Muscle of arm (tissue), 12 donors: ENCODE results near the gene MED8. TPM values are rescaled to one million over a fixed set of nuclear protein-coding genes. Genes with fewer than 3 reads are reported as not detected.

Experiments
- DNase-seq: peaks from one replicate; pipeline ENCODE4 v3.0.0-alpha.2; 2013
- polyA plus RNA-seq, 12 donors: library from polyadenylated mRNA; unstranded; fragments of 120-200 nt; gene quantifications; one replicate each; pipeline ENCODE4 v1.2.1, GENCODE V29; 2013; ENCODE audit not compliant: insufficient read length in 12 of 12

Gene MED8
- polyA plus RNA-seq, 12 donors = 17.0 to 35.2 (median 27.0) TPM; not detected in 1

DNA sequence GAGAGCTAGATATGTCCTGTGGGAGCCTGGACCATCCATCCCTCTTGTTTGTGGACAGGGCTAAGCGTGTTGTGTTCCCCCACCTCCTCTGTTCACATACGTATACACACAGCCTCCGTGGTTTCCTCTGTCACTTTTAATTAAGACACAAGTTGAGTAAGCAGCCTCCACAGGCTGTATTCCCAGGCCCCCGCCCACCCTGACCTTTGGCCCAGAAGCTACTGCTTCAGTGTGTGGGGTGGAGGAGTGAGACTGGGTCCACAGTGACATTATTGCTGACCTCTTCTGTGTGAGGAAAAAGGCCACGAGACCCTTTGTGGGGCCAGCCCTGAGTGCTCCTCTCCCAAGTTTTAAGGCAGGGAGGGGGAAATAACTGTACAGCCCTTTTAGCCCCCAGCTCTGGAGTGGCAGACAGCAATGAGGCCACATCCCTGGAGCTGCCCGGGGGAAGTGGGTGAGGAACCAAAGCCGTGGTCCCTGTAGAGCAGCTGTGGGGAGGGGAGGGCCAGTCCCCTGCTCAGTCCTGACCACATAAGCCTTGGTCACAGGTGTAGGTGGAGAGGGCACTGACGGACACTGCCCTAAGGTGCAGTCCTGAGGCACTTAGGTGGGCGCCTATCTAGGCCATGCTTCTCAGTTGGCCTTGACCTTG is 26.2 kb downstream of the MED8 start:
- DNase-seq = no peak

DNA sequence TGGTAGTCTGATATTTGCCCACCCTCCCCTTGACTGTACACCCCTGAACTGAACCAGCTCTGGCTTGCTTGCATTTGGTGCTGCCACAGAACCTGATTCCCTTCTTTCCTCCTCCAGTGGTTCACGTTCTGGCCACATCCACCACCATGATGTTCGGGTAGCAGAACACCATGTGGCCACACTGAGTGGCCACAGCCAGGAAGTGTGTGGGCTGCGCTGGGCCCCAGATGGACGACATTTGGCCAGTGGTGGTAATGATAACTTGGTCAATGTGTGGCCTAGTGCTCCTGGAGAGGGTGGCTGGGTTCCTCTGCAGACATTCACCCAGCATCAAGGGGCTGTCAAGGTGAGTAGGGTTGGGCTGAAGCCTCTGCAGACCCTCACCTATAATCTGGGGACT is 29.0 kb downstream of the MED8 start:
- DNase-seq = no peak

DNA sequence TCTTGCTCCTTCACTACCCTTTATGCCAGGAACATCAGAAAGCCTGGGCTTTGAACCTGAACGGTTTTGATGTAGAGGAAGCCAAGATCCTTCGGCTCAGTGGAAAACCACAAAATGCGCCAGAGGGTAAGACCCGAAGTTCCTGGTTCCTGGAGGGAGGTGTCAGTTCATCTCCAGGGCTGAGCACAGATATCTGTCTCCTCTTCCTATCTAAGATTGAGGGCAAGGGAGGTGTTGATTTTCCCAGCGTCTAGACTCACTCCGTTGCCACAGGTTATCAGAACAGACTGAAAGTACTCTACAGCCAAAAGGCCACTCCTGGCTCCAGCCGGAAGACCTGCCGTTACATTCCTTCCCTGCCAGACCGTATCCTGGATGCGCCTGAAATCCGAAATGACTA is 29.9 kb downstream of the MED8 start:
- no peak for DNase-seq

DNA sequence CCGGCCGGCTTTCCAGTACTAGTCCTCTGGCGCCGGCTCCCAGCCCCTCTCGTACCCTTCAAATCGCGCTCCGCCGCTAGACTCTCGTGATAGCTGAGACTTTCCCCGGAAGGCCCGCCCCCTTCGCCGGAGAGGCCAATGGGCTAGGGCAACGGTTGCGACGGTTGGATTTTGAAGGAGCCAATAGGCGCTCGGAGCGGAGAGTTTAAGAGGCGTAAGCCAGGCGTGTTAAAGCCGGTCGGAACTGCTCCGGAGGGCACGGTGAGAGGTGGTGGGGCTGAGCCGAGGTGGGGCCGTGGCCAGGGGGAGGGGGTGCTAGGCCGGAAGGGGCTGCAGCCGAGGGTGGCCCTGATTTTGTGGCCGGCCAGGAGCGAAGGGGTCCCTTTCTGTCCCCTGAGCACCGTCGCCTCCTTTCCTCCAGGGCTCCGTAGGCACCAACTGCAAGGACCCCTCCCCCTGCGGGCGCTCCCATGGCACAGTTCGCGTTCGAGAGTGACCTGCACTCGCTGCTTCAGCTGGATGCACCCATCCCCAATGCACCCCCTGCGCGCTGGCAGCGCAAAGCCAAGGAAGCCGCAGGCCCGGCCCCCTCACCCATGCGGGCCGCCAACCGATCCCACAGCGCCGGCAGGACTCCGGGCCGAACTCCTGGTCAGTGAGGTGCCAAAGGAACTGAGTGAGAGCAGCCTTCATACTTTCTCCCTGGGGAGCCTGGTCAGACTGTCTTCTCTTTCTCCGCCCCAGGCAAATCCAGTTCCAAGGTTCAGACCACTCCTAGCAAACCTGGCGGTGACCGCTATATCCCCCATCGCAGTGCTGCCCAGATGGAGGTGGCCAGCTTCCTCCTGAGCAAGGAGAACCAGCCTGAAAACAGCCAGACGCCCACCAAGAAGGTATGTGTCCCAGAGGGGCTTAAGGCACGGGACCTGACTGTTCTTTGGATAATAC is 30.6 kb downstream of the MED8 start, which contains the start of gene CDC20:
CDC20 (plus strand) TSS at position 236 of the 948 bp plus-strand sequence; CDS start at position 471, 235 bp downstream.
- DNase-seq = peak; percentile 97

DNA sequence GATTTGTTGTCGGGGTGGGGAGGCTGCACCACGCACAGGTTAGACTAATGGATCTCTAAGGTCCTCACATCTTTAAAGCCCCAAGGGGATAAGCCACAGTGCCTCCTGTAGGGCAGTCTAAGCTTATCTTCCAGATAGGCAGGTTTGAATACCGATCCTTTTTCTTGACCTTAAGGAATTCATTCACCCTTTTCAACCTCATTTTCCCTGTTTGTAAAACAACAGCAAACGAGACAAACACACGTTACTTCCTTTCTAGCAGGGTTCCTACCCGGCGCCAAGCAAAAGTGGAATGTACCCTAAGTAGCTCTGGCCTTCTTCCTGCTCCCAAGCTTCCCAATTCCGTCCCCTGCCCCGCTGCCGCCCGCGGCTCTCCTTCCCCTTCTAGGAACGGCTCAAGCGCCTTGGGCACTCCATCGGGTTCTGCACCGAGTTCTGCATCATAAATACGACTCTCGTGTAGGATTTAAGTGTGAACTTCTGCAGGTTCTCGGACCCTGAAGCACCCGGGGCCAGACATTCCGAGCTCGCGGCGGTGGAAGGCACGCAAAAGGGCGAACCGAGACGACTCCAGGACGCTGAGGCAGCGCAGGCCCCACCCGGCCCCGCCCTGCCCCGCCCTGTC is 31.4 kb downstream of the MED8 start:
- no peak for DNase-seq

DNA sequence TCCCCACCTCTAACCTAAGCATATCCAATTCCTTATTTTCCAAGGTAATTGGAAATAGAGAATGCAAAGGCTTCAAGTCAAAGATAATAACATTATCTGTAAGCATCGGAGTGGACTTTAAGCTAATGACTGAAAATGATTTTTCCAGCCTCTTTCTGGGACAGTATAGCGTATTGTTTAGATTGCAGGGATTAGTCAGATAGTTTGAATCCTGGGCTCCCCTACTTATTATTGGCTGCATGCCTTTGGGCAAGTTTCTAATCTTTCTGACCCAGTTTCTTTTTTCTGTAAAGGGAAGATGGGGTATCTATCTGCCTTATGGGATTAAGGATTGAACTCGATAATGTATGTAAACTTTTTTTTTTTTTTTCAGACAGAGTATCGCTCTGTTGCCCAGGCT is 32.3 kb downstream of the MED8 start:
- no peak for DNase-seq

DNA sequence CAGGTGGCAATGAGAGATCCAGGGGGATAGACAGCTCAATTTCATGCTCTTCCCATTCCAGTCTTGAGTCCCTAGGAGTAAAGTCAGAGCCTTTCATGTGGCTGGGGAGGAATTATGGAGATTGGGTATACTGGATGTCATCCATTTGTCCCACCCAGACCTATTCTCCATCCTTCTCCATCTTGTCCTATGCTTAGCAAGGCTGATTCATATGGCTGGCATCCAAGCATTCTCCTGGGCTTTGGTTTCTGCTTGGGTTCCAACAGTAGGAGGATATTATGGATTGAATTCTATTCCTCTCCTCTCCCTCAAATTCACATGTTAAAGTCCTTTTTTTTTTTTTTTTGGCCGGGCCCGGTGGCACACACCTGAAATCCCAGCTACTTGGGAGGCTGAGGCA is 34.7 kb downstream of the MED8 start:
- DNase-seq = no peak

DNA sequence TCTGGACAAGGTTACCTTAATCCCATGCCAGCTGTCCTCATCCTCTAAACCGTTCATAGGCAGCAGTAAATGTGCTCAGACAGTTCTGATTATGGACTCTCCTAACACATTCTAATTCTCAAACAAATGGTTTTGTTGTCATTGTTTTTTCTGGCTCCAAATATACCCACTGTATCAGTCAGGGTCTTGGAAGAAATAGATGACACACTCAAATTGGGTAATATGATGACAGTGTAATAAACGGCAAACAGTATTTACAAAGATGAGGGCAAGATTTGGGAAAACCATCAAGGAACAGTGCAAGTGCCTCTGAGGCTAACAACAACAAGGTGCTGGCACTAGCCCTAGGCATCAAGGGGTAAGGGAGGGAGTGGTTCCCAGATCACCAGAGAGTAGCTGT is 35.1 kb downstream of the MED8 start:
- DNase-seq = no peak

DNA sequence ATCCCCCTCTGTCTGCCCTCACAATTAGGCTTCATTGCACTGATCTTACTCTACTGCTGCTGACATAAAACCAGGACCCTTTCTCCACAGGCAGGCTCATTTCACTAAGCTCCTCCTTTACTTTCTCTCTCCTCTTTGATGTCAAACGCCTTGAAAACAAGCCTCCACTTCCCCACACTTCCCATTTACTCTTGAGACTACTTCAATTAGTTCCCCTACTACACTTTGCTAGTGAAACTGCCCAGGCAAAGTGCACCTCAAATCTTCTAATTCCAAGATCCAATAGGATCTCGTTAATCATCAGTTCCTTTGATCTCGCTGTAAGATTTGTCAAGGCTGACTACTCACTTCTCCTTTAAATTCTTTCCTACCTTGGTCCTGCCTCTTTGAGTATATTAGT is 36.7 kb downstream of the MED8 start:
- DNase-seq = no peak

DNA sequence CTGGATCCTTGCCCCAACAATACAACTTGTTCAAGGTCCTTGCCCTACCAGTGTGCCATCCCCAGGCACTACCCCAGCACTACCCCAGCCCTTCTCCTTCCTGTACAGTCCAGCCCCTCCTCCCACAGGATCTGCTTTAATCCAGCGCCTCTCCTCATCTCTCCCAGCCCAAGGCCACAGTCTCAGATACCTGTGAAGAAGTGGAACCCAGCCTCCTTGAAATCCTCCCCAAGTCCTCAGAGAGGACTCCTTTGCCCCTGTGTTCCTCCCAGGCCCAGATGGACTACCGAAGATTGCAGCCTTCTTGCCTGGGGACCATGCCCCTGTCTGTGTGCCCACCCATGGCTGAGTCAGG is 37.3 kb downstream of the MED8 start:
- DNase-seq = no peak

DNA sequence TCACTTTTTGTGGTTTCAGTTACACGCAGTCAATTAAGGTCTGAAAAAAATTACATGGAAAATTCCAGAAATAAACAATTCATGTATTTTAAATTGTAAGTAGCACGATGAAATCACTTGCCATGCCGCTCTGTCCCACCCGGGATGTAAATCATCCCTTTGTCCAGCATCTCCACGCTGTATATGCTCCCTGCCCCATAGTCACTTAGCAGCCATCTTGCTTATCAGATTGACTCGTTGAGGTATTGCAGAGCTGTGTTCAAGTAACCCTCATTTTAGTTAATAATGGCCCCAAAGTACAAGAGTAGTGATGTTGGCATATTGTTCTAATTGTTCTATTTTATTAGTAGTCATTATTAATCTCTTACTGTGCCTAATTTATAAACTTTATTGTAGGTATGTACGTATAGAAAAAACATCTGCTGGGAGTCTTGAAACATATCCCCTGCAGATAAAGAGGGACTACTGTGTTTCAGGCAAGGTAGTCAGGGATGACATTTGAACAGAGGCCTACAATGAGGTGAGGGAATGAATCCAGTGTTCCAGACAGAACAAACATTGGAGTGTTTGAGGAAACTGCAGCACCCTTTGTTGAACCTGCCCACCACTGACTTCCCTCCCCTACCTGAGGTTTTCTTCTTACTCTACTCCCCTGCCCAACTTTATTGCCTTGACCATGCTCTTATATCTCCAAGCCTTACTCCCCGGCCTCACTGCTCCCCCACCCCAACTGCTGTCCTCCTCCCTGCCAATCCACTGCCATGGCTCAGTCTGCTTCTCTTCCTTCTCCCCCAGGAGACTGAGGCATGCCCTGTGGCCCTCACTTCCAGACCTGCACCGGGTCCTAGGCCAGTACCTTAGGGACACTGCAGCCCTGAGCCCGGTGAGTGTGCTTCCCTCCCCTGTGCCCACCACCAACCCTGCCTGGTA is 37.9 kb downstream of the MED8 start:
- DNase-seq = no peak

DNA sequence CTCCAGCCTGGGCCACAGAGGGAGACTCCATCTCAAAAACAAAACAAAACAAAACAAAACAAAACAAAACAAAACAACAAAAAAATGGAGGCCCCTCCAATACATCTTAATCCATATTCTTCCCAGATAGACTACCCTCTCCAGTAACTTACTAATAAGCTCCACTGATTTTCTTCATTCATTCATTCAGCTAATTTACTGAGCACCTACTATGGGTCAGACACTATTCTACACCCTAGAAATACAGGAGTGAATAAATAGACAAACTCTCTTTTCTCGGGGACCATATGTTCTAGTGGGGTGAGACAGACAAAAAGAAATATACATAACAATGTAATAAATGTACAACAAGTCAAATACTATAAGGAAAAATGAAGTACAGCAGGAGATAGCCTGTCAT is 38.6 kb downstream of the MED8 start:
- no peak for DNase-seq

DNA sequence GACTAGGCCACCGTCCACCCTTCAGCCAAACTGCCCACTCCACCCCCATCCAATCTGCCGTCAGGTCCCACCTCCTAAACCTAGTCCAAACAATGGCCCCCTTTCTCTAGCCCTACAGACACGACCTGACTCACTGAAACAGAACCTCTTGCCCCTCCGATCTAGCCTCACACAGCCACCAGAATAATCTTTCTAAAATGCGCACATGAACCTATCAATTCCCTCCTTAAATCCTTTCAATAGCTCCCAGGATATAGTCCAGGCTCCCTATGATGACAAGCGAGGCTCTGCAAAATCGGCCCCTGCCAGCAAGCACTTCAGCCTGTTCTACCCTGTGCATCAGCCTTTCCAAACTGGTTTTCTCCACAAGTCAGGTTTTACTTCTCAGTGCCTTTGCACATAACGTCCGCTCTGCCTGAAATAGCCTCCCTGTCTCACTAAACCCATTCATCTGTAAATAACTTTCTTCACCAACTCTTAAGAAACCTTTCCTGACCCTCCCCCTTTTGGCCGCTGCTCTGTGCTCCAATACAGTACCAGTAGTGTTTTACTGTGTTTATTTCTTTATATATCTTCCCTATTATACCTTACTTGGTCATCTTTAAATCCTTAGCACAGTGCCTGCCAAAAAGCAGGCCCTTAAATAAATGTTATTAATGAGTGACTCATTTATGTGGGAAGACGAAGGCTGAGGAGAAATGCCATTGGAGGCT is 39.9 kb downstream of the MED8 start:
- DNase-seq = no peak

DNA sequence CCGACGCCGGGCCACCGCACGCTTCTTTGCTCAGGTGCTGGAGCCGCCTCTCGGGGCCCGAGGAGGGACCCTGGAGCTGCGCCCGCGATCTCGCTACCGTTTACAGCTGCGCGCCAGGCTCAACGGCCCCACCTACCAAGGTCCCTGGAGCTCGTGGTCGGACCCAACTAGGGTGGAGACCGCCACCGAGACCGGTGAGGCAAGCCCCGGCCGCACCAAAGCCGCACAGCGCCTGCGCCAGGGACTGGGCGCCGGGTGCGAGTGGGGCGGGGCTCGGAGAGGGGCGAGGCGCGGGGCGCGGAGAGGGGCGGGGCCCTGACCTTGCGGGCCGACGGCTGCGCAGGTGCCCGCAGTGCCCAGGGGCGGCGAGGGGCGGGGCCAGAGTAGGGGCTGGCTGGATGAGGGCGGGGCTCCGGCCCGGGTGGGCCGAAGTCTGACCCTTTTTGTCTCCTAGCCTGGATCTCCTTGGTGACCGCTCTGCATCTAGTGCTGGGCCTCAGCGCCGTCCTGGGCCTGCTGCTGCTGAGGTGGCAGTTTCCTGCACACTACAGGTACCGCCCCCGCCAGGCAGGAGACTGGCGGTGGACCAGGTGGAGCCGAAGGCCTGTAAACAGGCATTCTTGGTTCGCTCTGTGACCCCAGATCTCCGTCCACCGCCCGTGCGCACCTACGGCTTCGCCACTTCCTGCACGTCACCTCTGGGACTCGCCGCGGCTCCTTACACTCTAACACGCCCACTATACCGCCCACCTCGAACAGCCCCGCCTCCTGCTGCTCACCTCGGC is 40.6 kb downstream of the MED8 start:
- DNase-seq = peak; percentile 35

DNA sequence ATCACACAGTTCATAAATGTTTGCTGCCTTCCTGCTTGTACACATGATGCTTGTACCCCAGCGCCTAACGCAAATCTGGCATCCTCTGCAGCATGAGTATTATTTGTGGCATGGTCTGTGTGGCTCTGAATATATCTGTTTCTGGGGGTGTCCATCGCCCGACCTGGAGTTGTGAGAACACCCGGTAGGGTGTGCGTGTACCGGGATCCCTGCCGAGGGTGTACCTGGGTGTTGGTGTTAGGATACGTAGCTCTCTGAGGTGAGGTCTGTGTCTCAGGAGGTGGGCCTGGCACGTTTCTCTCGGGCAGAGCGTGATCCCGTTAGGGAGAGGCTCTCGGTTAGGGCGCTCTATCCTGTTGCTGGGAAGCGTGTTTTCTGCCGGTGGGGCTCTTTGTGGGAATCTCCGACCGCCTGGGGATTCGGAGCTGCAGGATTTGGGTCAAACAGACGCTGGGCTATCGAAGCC is 41.2 kb downstream of the MED8 start:
- no peak for DNase-seq

DNA sequence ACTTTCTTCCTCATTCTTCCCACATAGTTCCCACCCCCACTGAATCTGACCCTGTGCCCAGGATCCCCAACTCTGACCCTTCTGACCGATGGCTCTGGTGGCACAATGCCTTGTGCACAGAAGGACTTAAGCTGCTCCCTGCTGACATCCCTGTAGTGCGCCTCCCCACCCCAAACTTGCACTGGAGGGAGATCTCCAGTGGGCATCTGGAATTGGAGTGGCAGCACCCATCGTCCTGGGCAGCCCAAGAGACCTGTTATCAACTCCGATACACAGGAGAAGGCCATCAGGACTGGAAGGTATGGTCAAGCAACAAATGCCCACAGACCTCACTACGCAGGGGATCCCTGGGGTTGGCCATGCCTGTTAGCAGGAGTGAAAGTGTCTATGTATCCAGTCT is 43.0 kb downstream of the MED8 start:
- DNase-seq = no peak

DNA sequence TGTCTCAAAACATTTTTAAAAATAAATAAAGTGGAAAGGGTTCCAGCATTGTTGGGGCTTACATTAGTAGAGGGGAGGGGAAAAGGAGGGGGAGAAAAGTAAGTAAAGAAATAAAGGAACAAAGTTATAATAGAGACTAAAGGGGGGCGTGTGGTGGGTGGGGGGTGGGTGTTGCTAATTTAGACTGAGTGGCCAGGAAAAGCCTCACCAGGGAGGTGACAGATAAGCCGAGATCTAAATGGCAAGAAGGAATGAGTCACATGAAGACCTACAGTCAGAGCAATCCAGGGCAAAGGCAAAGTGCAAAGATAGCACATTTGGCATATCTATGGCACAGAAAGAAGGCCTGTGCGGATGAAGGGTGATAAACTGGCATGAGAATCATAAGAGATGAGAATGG is 44.5 kb downstream of the MED8 start:
- DNase-seq = no peak

DNA sequence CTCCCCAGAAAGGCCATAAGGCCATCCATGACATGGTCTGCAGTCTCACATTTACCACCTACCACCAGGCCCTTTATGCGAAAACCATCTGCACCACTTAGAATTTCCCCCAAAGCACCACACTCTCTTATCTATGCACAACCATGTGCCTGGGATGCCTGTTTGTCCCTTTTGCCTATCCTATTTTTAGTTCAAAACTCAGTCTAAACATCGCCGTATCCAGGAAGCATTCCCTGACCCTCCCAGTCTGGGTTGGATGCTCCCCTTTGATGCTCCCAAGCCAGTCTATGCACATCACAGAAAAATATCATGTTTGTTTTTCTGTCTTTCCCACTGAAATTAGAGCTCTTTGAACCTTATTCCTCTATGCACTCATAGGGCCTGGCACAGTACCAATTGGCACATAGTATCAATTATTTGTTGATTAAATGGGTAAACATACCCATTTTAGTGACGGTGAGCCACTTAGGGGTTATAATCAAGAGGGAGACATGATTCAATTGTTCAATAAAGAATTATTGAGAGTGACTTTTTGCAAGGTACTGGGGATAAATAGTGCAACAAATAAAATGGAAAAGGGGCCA is 45.2 kb downstream of the MED8 start:
- no peak for DNase-seq

DNA sequence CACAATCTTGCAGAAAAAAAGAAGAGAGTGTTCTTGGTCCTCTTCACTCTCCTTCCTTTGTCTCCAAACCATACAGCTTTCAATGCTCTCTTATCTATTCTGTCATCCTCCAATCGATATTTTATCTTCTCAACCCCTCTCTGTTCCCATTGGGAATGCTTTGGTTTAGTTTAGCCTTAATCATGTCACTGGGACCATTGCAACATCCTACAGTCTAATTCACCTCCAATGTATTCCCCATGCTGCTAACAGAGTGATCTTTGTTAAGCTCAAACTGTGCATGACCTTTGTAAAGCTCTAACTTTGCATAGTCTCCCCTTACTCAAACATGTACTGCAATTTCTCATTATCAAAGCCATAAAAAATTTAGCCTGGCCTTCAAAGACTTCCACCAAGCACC is 49.0 kb downstream of the MED8 start:
- DNase-seq = no peak
